ENCODE results near the gene FBXW7. TPM values are rescaled to one million over a fixed set of nuclear protein-coding genes. Genes with fewer than 3 reads are reported as not detected.

Gene FBXW7
- total and polyA plus RNA-seq, 12 donors = 12.1 to 87.6 (median 66.8) TPM

- H3K27ac ChIP-seq = no peak overlapping the region
- H3K36me3 ChIP-seq = peaks cover 0 to 13% (median 0%) of the 10 kb centered on the region in 9 donors
- H3K9me3 ChIP-seq = peaks cover 0 to 11% (median 0%) of the 10 kb centered on the region in 11 donors
- 93 to 94% methylated on average over 13 of the region's 13 CpGs for WGBS, 2 donors
- ATAC-seq = no peak
- no peak for TF ChIP-seq CTCF (IDR thresholded peaks at IDR 0.05)
- intact Hi-C loops (cut with DNase I) = no loop called here
- H3K27me3 ChIP-seq = no peaks in the 10 kb centered on the region
- H3K4me1 ChIP-seq = peaks cover 0 to 26% (median 15%) of the 10 kb centered on the region in 9 donors
- no peak for DNase-seq
- no peak overlapping the region for H3K4me3 ChIP-seq
Observed at GRCh38 chr4:152540941-152541340, 5.0 kb upstream of the FBXW7 start.

GRCh38 chr4:152540293-152540674 is 4.4 kb upstream of the FBXW7 start:
- Histone ChIP-seq H3K4me1 (peaks cover 0 to 26% (median 15%) of the 10 kb centered on the region in 9 donors), H3K27ac (no peak overlapping the region), H3K27me3 (no peaks in the 10 kb centered on the region), H3K9me3 (peaks cover 0 to 11% (median 0%) of the 10 kb centered on the region in 11 donors), H3K36me3 (peaks cover 0 to 13% (median 0%) of the 10 kb centered on the region in 9 donors), H3K4me3 (no peak overlapping the region)
- intact Hi-C loops (cut with DNase I) = no loop called here
- no peak for TF ChIP-seq CTCF (IDR thresholded peaks at IDR 0.05)
- no peak for ATAC-seq
- 94 to 97% methylated on average over 4 of the region's 4 CpGs for WGBS, 2 donors
- DNase-seq = no peak

- Histone ChIP-seq H3K27ac (no peak overlapping the region), H3K36me3 (peaks cover 0 to 13% (median 0%) of the 10 kb centered on the region in 9 donors), H3K27me3 (no peaks in the 10 kb centered on the region), H3K9me3 (peaks cover 0 to 11% (median 0%) of the 10 kb centered on the region in 11 donors), H3K4me1 (peaks cover 0 to 26% (median 17%) of the 10 kb centered on the region in 9 donors), H3K4me3 (no peak overlapping the region)
- no peak for DNase-seq
- no peak for TF ChIP-seq CTCF (IDR thresholded peaks at IDR 0.05)
- WGBS, 2 donors = 97 to 98% methylated on average over 16 of the region's 16 CpGs
- ATAC-seq = no peak
- intact Hi-C loops (cut with DNase I) = loop anchor here in 2 of 10 donors (10.0 kb wide), 2 partner anchors 235 to 1435 kb away; partner anchors contain the start of genes ARFIP1 (in 1 of the 2) and TIGD4 (in 1 of the 2)
Observed at GRCh38 chr4:152539556-152540292, 3.8 kb upstream of the FBXW7 start.

GRCh38 chr4:152537881-152538280 is 2.0 kb upstream of the FBXW7 start:
- peak overlapping the region in 2 of 10 donors; percentile 99 to 100 for H3K4me3 ChIP-seq
- ATAC-seq = no peak

More at GRCh38 chr4:152537881-152538280, 2.0 kb upstream of the FBXW7 start:
- 90 to 100% methylated on average over 1 of the region's 1 CpG for WGBS, 2 donors
- Histone ChIP-seq H3K27me3 (no peaks in the 10 kb centered on the region), H3K9me3 (peaks cover 0 to 11% (median 0%) of the 10 kb centered on the region in 11 donors), H3K4me1 (peaks cover 0 to 44% (median 35%) of the 10 kb centered on the region in 9 donors), H3K27ac (peak overlapping the region in 1 of 10 donors; percentile 98), H3K36me3 (peaks cover 0 to 13% (median 0%) of the 10 kb centered on the region in 9 donors)
- intact Hi-C loops (cut with DNase I) = loop anchor here in 2 of 10 donors (10.0 kb wide), 2 partner anchors 237 to 1433 kb away; partner anchors contain the start of genes ARFIP1 (in 1 of the 2) and TIGD4 (in 1 of the 2)
- no peak for DNase-seq
- no peak for TF ChIP-seq CTCF (IDR thresholded peaks at IDR 0.05)
